Epithelial cell of proximal tubule (primary cell): Measurements from ENCODE around the gene GCK. TPM values are rescaled to one million over a fixed set of nuclear protein-coding genes. Genes with fewer than 3 reads are reported as not detected.

Experiments used
- DNase-seq: peaks from one replicate; pipeline ENCODE4 v3.0.0-alpha.2; 2011; ENCODE audit warnings: low read depth
- H3K4me3 ChIP-seq: 2 replicates; pipeline ENCODE4 v1.5.1; 2011; ENCODE audit warnings: low read depth, mild to moderate bottlenecking, low read length
- CTCF ChIP-seq: conservative IDR thresholded peaks from 2 replicates; pipeline ENCODE4 v1.5.1; 2012; ENCODE audit warnings: low read depth, mild to moderate bottlenecking, low read length
- total RNA-seq: library from RNA; depleted of rRNA; stranded (reverse); fragments of >200 nt; gene quantifications from 2 replicates; pipeline ENCODE4 v1.2.3, GENCODE V29; 2015

GCK gene
- total RNA-seq, 1 donor from 2014 or later: 1.0 TPM

DNA sequence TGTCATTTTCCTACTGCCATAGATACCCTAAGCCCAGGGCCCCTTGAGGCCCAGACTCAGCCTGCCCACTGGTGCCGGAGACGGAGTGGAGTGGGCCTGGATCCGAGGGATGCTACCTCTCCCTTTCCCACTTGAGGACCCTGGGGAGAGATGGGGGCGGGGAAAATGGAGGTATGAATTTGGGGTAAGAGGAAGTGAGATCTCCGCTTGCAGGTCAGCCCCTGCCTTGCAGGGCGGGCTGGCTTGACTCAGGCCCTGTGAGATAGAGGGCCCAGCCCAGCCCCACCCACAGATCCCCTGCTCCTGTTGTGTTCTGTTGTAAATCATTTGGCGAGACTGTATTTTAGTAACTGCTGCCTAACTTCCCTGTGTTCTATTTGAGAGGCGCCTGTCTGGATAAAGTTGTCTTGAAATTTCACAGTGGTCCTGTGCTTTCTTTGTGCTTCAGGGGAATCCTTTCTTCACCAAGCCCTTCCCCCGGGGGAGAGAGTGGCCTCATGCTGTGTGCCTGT lies 24.7 kb upstream of the GCK start:
- DNase-seq: no peak
- H3K4me3 ChIP-seq: no peak overlapping the region
- TF ChIP-seq CTCF: no peak

DNA sequence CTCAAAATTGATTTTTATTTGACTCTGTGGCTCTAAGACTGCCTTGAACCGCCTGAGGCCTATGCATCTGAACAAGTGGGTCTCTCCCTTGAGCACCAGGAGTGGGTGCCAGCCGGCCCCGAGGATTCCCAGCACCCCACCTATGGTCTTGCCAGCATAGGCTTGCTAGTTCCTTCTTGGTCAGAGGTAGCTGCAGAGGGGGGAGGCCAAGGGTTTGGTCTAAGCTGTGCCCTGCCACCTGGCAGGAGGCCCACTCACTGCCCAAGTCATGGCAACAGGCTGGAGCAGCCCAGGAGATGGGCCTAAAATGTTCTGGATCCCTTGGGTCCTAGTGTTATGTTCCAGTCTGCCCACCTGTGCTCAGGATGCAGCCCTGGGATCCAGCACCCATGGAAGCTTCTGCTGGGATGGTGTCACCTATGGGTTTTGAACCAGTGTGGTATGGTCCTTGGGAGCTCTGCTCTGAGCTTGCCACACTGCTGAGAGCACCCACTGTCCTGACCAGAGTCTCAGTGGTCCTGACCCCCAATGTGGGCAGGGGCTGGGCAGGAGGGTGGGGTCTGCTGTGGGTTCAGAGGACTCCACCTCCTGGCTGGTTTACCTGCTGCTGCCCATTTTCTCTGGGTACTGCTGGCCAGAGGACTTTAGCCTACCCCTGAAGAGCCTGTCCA lies 24.1 kb upstream of the GCK start:
- no peak for TF ChIP-seq CTCF
- DNase-seq: no peak
- H3K4me3 ChIP-seq: no peak overlapping the region

- H3K4me3 ChIP-seq: no peak overlapping the region
- no peak for TF ChIP-seq CTCF
- no peak for DNase-seq
Observed at GRCh38 chr7:44212581-44213184, 23.4 kb upstream of the GCK start.

GRCh38 chr7:44212018-44212417 lies 22.8 kb upstream of the GCK start:
- no peak for DNase-seq
- TF ChIP-seq CTCF: no peak
- no peak overlapping the region for H3K4me3 ChIP-seq

DNA sequence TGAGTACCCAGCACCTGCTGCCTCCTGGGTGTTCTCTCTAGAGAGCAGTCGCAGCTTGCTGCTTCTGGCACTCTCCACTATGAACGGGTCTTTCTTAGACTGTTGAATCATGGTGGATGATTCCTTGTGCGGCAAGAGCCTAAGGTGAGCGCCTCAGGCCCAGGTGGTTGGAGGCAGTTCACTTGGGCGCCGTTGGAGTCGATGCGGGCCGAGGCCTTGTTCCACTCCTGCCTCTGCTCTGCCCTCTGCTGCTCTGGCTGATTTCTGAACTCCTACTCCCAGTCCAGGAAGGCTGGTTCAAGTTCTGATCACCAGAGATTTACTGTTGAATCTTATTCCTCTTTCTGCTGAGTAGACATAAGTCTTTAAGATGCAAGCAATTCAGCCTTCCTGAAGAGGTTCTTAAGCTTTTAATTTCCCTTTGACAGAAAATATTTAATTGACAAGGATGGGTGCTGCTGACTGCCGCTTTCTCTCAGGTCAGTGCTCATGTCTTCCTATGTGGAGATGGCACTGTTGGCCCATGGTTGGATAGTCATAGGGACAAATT lies 22.0 kb upstream of the GCK start:
- no peak for TF ChIP-seq CTCF
- no peak overlapping the region for H3K4me3 ChIP-seq
- no peak for DNase-seq

DNA sequence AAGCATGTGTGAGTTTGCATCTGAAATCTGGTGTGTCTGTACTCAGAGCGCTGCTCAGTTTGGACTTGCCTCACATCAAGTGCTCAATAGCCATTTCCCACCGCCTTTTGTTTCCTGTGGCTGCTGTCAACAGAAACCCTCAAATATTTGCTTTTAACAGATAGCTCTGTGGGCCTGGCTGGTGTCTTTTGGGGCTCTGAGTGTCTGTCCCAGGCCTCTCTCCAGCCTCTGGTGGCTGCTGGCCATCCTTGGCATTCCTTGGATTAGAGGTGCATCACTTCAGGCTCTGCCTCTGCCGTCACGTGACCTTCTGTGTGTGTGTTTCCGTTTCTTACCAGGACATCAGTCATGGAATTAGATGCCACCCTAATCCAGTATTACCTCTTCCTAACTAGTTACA lies 20.9 kb upstream of the GCK start:
- H3K4me3 ChIP-seq: no peak overlapping the region
- TF ChIP-seq CTCF: no peak
- no peak for DNase-seq
